Endothelial cell of umbilical vein (primary cell): Measurements from ENCODE around the gene ATP5PO. TPM values are rescaled to one million over a fixed set of nuclear protein-coding genes. Genes with fewer than 3 reads are reported as not detected.

Source experiments
- BruUV-seq: library from RNA; stranded (reverse); fragments of 400-500 nt; replicated peaks from 2 replicates; lab custom pipeline; 2021; lab: Mats Ljungman, UMichigan
- CTCF ChIA-PET: fragments of 300-600, 350-600 bp; sonication (Branson Sonifier 250); formaldehyde crosslinking; loops from one replicate; lab custom pipeline; 2021; ENCODE audit warnings: antibody characterized with exemption, inconsistent platforms; lab: Charles Lee
- POLR2A ChIA-PET: fragments of 300-600, 350-600 bp; sonication (Branson Sonifier 250); formaldehyde crosslinking; loops from one replicate; lab custom pipeline; 2021; ENCODE audit warnings: antibody characterized with exemption, inconsistent platforms; lab: Charles Lee
- DNase-seq: peaks from one replicate; pipeline ENCODE4 v3.0.0-alpha.2; 2011; ENCODE audit warnings: low read depth, low spot score
- FAIRE-seq: peaks from 2 replicates; lab custom pipeline; 2011; peaks lifted over from hg19 to GRCh38; lab: Jason Lieb, UNC
- H2AFZ ChIP-seq: 2 replicates; pipeline ENCODE4 v1.6.0; 2012; ENCODE audit warnings: low read depth, low read length, control low read depth, inconsistent platforms
- H3K27ac ChIP-seq: 2 replicates; pipeline ENCODE4 v1.5.1; 2011; ENCODE audit warnings: low read depth, mild to moderate bottlenecking, control low read depth, low read length, moderate library complexity; ENCODE audit not compliant: insufficient read depth
- H3K27me3 ChIP-seq, 2 experiments: 2 replicates each; pipeline versions ENCODE4 v1.6.0 to v1.6.1; 2011; ENCODE audit warnings: low read length in 2 of 2, mixed read lengths in 1 of 2; ENCODE audit not compliant: control insufficient read depth in 2 of 2, insufficient read depth in 2 of 2
- H3K36me3 ChIP-seq, 2 experiments: 2 replicates in 1 of 2; 3 replicates in 1 of 2; pipeline ENCODE4 v1.5.1; 2011; ENCODE audit warnings: low read length in 2 of 2, mild to moderate bottlenecking in 1 of 2, moderate library complexity in 1 of 2; ENCODE audit not compliant: control insufficient read depth in 2 of 2, insufficient read depth in 2 of 2; ENCODE audit errors: extremely low read depth in 1 of 2
- H3K4me1 ChIP-seq: 3 replicates; pipeline ENCODE4 v1.5.1; 2011; ENCODE audit warnings: mild to moderate bottlenecking, low read length; ENCODE audit not compliant: control insufficient read depth, insufficient read depth; ENCODE audit errors: extremely low read depth
- H3K4me2 ChIP-seq: 2 replicates; pipeline ENCODE4 v1.6.1; 2011; ENCODE audit warnings: low read length, control low read depth, mixed read lengths; ENCODE audit not compliant: insufficient read depth
- H3K4me3 ChIP-seq, 3 experiments: fragments of 200-600 bp in 1 of 3; sonication (generic), shearing (Covaris generic) in 1 of 3; replicated peaks in 1 of 3; 2 replicates each; pipeline ENCODE4 v1.5.1; 2011 to 2016; ENCODE audit warnings: control low read depth in 3 of 3, low read length in 3 of 3, mild to moderate bottlenecking in 2 of 3, inconsistent platforms in 1 of 3, low read depth in 1 of 3, moderate library complexity in 1 of 3; ENCODE audit not compliant: insufficient read depth in 1 of 3
- H3K79me2 ChIP-seq: 2 replicates; pipeline ENCODE4 v1.6.0; 2012; ENCODE audit warnings: low read length, inconsistent platforms; ENCODE audit not compliant: control insufficient read depth, insufficient read depth
- H3K9ac ChIP-seq: replicated peaks from 2 replicates; pipeline ENCODE3; 2011; ENCODE audit warnings: low read length, control low read depth; ENCODE audit not compliant: insufficient read depth; ENCODE audit errors: extremely low read depth
- H3K9me1 ChIP-seq: replicated peaks from 3 replicates; pipeline ENCODE4 v1.6.0; 2011; ENCODE audit warnings: mild to moderate bottlenecking, low read length; ENCODE audit not compliant: control insufficient read depth, insufficient read depth; ENCODE audit errors: extremely low read depth
- H3K9me3 ChIP-seq: replicated peaks from 2 replicates; pipeline ENCODE4 v1.5.1; 2012; ENCODE audit warnings: low read length, inconsistent platforms; ENCODE audit not compliant: control insufficient read depth, insufficient read depth
- H4K20me1 ChIP-seq: replicated peaks from 2 replicates; pipeline ENCODE3; 2011; ENCODE audit warnings: mild to moderate bottlenecking, low read length; ENCODE audit not compliant: control insufficient read depth, insufficient read depth; ENCODE audit errors: extremely low read depth
- EZH2 ChIP-seq: IDR thresholded peaks from 2 replicates; pipeline ENCODE4 v1.6.1; 2012; ENCODE audit warnings: borderline replicate concordance, low read depth, mild to moderate bottlenecking, moderate library complexity, low read length, inconsistent platforms; ENCODE audit not compliant: severe bottlenecking
- FOS ChIP-seq: IDR thresholded peaks from 2 replicates; pipeline ENCODE4 v1.6.1; 2011; ENCODE audit warnings: mild to moderate bottlenecking, low read length, moderate library complexity, borderline replicate concordance; ENCODE audit not compliant: insufficient read depth
- GATA2 ChIP-seq: IDR thresholded peaks from 2 replicates; pipeline ENCODE4 v1.7.0; 2011; ENCODE audit warnings: low read depth, mild to moderate bottlenecking, moderate library complexity, mixed read lengths, low read length; ENCODE audit not compliant: insufficient read length, insufficient read depth
- JUN ChIP-seq: IDR thresholded peaks from 2 replicates; pipeline ENCODE4 v1.6.1; 2011; ENCODE audit warnings: borderline replicate concordance, low read depth; ENCODE audit not compliant: insufficient read length, insufficient read depth
- MYC ChIP-seq: IDR thresholded peaks from one replicate; pipeline ENCODE4 v1.6.1; 2011; ENCODE audit warnings: mild to moderate bottlenecking, low read depth, low read length
- POLR2A ChIP-seq: IDR thresholded peaks from 2 replicates; pipeline ENCODE4 v1.6.1; 2012; ENCODE audit warnings: low read depth, mild to moderate bottlenecking, control low read depth, low read length
- POLR2AphosphoS5 ChIP-seq: IDR thresholded peaks from 2 replicates; pipeline ENCODE4 v1.6.1; 2012; ENCODE audit warnings: low read depth, mild to moderate bottlenecking, control low read depth, low read length, moderate library complexity; ENCODE audit not compliant: insufficient read depth
- dilution Hi-C: fragments of 300-500 bp; cut with MboI; formaldehyde crosslinking; loops from one replicate; pipeline ENCODE4 v1.15.0; 2019; ENCODE audit warnings: low sequenced_read_pairs; ENCODE audit not compliant: extremely low pct_ligation_motif_present
- intact Hi-C: fragments of 100-400 bp; cut with micrococcal nuclease; formaldehyde crosslinking; loops from one replicate; pipeline ENCODE4 v1.10.0; 2022
- polyA plus RNA-seq, 4 experiments: library from polyadenylated mRNA; depleted of rRNA in 3 of 4; stranded (reverse) in 3 of 4; unstranded in 1 of 4; fragments of >200 nt; gene quantifications; 2 replicates each; pipeline versions ENCODE4 v1.2.1 to v1.2.3, GENCODE V29; 2011 to 2012; ENCODE audit warnings: missing spikeins in 1 of 4
- total RNA-seq: library from RNA; stranded (reverse); gene quantifications from 2 replicates; pipeline ENCODE4 v1.2.3, GENCODE V29; 2021
- TF ChIP-seq, protein P1 (sequence below), 2 donors: IDR thresholded peaks; 1 replicate in 1 of 2; 2 replicates in 1 of 2; pipeline ENCODE4 v1.5.1; 2011; ENCODE audit warnings: low read length in 2 of 2, mild to moderate bottlenecking in 2 of 2, moderate library complexity in 2 of 2, control low read depth in 1 of 2, inconsistent platforms in 1 of 2, low read depth in 1 of 2; ENCODE audit not compliant: insufficient read depth in 1 of 2; ENCODE audit errors: extremely low read depth in 1 of 2
- TF ChIP-seq, protein P2 (sequence below): IDR thresholded peaks from 2 replicates; pipeline ENCODE4 v1.6.1; 2011; ENCODE audit not compliant: insufficient read depth, insufficient read length

ATP5PO gene
- total and polyA plus RNA-seq, 2 donors (not counting 3 experiments of a cell fraction or from before 2014, with no cell fraction given): 187 to 207 TPM

DNA sequence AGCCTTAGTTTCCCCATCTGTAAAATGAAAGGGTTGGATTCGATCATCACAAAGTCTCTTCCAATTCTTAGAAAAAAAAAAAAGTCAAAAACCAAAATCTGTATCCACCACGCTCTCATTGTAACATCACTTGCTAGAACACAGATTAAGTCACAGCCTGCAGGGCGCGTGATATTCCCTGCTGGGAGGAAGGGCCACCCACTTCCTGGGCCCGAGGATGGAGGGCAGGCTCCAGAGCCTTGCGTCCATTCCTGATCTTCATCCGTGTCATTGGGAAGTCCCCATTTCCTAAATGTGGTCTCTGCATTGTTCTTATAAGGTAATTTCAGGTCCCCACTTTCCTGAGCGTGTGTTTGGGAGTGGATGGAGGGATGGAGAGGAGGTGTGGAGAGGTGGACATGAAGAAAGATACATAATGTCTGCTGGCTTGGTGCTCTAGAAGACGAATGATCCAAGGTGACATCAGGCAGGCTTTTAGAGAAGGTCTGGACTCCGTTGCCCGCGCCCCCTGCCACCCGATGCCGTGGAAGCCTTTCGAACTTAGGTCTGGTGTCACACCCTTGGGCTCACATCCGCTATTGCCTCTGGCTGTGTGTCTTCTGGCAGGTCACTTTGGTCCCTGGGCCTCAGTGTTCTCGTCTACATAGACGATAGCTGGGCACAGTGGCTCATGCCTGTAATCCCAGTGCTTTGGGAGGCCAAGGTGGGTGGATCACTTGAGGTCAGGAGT, 56.1 kb downstream of the ATP5PO start:
- ChIA-PET POLR2A (no interaction called here), CTCF (interaction anchor here (1.8 to 2.0 kb wide), 2 partner anchors 9 kb away, joined by 4 to 5 read pairs; no protein-coding TSS in a partner anchor)
- Histone ChIP-seq H3K27me3 (peaks cover 0 to 2% of the 10 kb centered on the region in 2 experiments), H3K4me3 (no peak overlapping the region), H3K27ac (no peak overlapping the region), H3K9me3 (no peaks in the 10 kb centered on the region), H4K20me1 (no peaks in the 10 kb centered on the region), H3K36me3 (no peaks in the 10 kb centered on the region), H3K4me1 (peaks cover 4% of the 10 kb centered on the region), H2AFZ (no peak overlapping the region), H3K9ac (no peak overlapping the region), H3K79me2 (no peaks in the 10 kb centered on the region), H3K4me2 (no peak overlapping the region), H3K9me1 (no peaks in the 10 kb centered on the region)
- dilution Hi-C loops: no loop called here
- FAIRE-seq: no peak
- TF ChIP-seq JUN (no peak), MYC (no peak), POLR2AphosphoS5 (no peak)
- no TSS peak for BruUV-seq
- DNase-seq: no peak
- intact Hi-C loops: no loop called here

DNA sequence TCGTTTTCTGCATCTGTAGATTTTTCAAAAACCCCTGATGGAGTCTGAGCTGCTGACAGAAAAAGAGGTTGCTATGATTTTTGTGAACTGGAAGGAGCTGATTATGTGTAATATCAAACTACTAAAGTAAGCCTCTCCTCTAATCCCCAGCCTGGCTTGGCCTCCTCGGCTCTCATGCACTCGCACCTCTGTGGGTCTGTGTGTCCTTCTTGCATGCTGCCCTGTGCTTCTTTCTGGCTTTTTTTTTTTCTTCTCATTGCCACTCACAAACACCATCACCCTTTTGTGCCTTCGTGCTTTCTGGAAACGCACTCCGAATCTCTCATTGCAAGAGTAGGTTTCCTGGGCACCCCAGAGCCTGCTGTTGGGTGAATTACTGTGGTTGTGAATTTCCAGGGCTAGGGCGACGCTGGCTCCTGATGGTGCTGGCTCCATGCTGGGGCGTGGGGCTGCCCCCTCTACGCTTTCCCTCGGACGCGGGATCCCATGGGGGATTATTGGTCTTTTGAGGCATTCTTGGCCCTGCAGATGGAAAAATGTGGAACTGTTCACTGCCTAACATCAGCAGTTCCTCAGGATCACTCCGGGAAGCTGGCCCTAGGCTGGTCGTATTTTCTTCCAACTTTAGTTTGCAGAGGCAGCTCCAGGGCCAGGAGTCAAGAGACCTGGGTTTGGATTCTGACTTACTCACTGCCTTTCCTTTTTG, 56.8 kb downstream of the ATP5PO start:
- no peak for DNase-seq

More for the DNA sequence above, 56.8 kb downstream of the ATP5PO start:
- Histone ChIP-seq H3K4me2 (no peak overlapping the region), H3K4me3 (no peak overlapping the region), H3K9me3 (no peaks in the 10 kb centered on the region), H3K79me2 (no peaks in the 10 kb centered on the region), H2AFZ (no peak overlapping the region), H3K27ac (no peak overlapping the region), H3K27me3 (no peaks in the 10 kb centered on the region), H3K9ac (no peak overlapping the region), H3K9me1 (no peaks in the 10 kb centered on the region), H3K4me1 (peaks cover 4% of the 10 kb centered on the region), H3K36me3 (no peaks in the 10 kb centered on the region), H4K20me1 (no peaks in the 10 kb centered on the region)
- intact Hi-C loops: no loop called here
- no peak for FAIRE-seq
- BruUV-seq: no TSS peak
- ChIA-PET POLR2A (no interaction called here), CTCF (interaction anchor here (0.9 to 1.8 kb wide), 2 partner anchors 9 to 33 kb away, joined by 3 to 5 read pairs; no protein-coding TSS in a partner anchor)
- TF ChIP-seq FOS (no peak), POLR2A (no peak), JUN (no peak), EZH2 (no peak), GATA2 (no peak), POLR2AphosphoS5 (no peak), MYC (no peak)
- TF ChIP-seq, protein P1, sequence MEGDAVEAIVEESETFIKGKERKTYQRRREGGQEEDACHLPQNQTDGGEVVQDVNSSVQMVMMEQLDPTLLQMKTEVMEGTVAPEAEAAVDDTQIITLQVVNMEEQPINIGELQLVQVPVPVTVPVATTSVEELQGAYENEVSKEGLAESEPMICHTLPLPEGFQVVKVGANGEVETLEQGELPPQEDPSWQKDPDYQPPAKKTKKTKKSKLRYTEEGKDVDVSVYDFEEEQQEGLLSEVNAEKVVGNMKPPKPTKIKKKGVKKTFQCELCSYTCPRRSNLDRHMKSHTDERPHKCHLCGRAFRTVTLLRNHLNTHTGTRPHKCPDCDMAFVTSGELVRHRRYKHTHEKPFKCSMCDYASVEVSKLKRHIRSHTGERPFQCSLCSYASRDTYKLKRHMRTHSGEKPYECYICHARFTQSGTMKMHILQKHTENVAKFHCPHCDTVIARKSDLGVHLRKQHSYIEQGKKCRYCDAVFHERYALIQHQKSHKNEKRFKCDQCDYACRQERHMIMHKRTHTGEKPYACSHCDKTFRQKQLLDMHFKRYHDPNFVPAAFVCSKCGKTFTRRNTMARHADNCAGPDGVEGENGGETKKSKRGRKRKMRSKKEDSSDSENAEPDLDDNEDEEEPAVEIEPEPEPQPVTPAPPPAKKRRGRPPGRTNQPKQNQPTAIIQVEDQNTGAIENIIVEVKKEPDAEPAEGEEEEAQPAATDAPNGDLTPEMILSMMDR (IDR thresholded peaks at IDR 0.05; ENCODE audit: extremely low read depth in 1 of 2, insufficient read depth in 1 of 2, low read depth in 1 of 2, low read length in 2 of 2): no peak
- TF ChIP-seq, protein P2, sequence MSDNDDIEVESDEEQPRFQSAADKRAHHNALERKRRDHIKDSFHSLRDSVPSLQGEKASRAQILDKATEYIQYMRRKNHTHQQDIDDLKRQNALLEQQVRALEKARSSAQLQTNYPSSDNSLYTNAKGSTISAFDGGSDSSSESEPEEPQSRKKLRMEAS: no peak
- dilution Hi-C loops: no loop called here
